Rectal smooth muscle tissue (tissue), 1 donor: ENCODE results near the gene BHLHE40.

Experiments
- H3K27ac ChIP-seq: one replicate; pipeline ENCODE4 v1.7.0; 2013; ENCODE audit warnings: low read depth, low read length, inconsistent platforms
- H3K27me3 ChIP-seq: one replicate; pipeline ENCODE4 v1.7.0; 2013; ENCODE audit warnings: low read length; ENCODE audit not compliant: control insufficient read depth, insufficient read depth
- H3K36me3 ChIP-seq: one replicate; pipeline ENCODE4 v1.7.0; 2013; ENCODE audit warnings: low read length; ENCODE audit not compliant: control insufficient read depth, insufficient read depth
- H3K4me1 ChIP-seq: one replicate; pipeline ENCODE4 v1.7.0; 2013; ENCODE audit warnings: low read length; ENCODE audit not compliant: control insufficient read depth, insufficient read depth
- H3K4me3 ChIP-seq: one replicate; pipeline ENCODE4 v1.7.0; 2013; ENCODE audit warnings: low read length
- H3K9ac ChIP-seq: one replicate; pipeline ENCODE4 v1.7.0; 2013; ENCODE audit warnings: low read length

BHLHE40 gene

DNA sequence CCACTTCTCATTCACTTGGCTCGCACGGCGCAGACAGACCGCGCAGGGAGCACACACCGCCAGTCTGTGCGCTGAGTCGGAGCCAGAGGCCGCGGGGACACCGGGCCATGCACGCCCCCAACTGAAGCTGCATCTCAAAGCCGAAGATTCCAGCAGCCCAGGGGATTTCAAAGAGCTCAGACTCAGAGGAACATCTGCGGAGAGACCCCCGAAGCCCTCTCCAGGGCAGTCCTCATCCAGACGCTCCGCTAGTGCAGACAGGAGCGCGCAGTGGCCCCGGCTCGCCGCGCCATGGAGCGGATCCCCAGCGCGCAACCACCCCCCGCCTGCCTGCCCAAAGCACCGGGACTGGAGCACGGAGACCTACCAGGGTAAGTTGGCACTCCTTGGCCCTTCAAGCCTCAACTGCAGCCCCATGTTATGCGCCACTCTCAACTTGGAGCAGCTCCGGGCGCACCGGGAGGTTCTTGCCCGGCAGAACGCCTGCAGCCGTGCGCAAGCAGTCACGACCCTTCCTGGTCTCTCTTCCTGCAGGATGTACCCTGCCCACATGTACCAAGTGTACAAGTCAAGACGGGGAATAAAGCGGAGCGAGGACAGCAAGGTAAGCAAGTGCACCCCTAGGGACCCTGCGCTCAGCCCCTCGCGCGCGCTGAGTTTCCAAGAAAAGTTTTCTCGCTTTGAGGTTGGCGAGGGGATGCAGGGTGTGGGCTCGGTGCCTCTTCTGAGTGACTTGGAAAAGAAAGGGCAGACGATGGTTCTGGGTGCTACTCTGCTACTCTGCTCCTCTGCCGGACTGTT is at the start of gene BHLHE40:
BHLHE40 (plus strand) TSS at position 10 of the 801 bp plus-strand sequence; CDS start at position 292, 282 bp downstream.
- Histone ChIP-seq H3K36me3 (peaks cover 20% of the 10 kb centered on the region), H3K4me3 (peak within 1 kb of the TSS; percentile 91), H3K9ac (peak within 1 kb of the TSS; percentile 89), H3K27me3 (no peaks in the 10 kb centered on the region), H3K4me1 (peaks cover 20% of the 10 kb centered on the region), H3K27ac (peak within 1 kb of the TSS; percentile 98)

- Histone ChIP-seq H3K27me3 (no peaks in the 10 kb centered on the region), H3K36me3 (no peaks in the 10 kb centered on the region), H3K9ac (no peak overlapping the region), H3K4me3 (no peak overlapping the region), H3K4me1 (no peaks in the 10 kb centered on the region), H3K27ac (no peak overlapping the region)
Measured at GRCh38 chr3:4930501-4930900, 48.7 kb upstream of the BHLHE40 start.

DNA sequence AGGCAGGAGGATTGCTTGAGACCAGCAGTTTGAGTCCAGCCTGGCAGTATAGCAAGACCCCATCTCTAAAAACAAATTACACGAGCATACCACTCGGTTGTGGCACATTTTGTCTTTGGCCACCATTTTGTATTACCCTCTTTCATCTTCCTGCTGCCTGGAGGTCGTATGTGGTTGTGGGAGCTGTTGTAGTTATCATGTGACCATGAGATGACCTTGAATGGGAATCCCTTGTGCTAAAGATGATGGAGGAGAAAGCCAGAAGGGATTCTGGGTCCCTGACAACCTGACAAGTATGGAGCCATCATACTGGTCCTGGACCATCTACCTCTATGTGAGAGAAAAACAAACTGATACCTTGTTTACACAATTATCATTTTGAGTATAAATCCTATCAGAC is 45.2 kb upstream of the BHLHE40 start:
- H3K36me3 ChIP-seq: no peaks in the 10 kb centered on the region
- no peak overlapping the region for H3K9ac ChIP-seq
- H3K4me3 ChIP-seq: no peak overlapping the region
- no peak overlapping the region for H3K27ac ChIP-seq
- H3K4me1 ChIP-seq: no peaks in the 10 kb centered on the region
- H3K27me3 ChIP-seq: no peaks in the 10 kb centered on the region

DNA sequence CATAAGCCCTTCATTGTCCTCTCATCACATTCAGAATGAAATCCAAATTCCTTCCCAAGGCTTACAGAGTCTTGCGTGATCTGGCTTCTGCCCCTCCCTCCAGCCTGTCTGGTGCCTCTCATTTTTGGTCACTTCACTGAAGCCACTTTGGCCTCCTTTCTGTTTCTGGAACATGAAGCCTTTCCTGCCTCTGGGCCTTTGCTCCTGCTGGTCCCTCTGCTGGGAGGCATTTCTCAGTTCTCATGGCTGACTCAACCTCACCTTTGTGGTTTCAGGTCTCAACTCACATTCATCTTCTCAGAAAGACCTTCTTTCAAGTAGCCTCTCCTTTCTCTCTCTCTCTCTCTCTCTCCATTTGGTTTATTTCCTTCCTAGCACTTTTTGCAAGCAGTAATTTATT is 43.9 kb upstream of the BHLHE40 start:
- Histone ChIP-seq H3K27ac (no peak overlapping the region), H3K36me3 (no peaks in the 10 kb centered on the region), H3K27me3 (no peaks in the 10 kb centered on the region), H3K9ac (no peak overlapping the region), H3K4me3 (no peak overlapping the region), H3K4me1 (no peaks in the 10 kb centered on the region)

GRCh38 chr3:4936982-4937614 is 42.1 kb upstream of the BHLHE40 start:
- H3K4me1 ChIP-seq: no peaks in the 10 kb centered on the region
- no peak overlapping the region for H3K27ac ChIP-seq
- H3K4me3 ChIP-seq: no peak overlapping the region
- H3K36me3 ChIP-seq: no peaks in the 10 kb centered on the region
- H3K27me3 ChIP-seq: no peaks in the 10 kb centered on the region
- no peak overlapping the region for H3K9ac ChIP-seq

- H3K27me3 ChIP-seq: no peaks in the 10 kb centered on the region
- no peak overlapping the region for H3K4me3 ChIP-seq
- no peak overlapping the region for H3K9ac ChIP-seq
- no peaks in the 10 kb centered on the region for H3K36me3 ChIP-seq
- H3K4me1 ChIP-seq: no peaks in the 10 kb centered on the region
- H3K27ac ChIP-seq: no peak overlapping the region
Measured at GRCh38 chr3:4938281-4938982, 40.8 kb upstream of the BHLHE40 start.

- Histone ChIP-seq H3K36me3 (no peaks in the 10 kb centered on the region), H3K27me3 (no peaks in the 10 kb centered on the region), H3K4me1 (no peaks in the 10 kb centered on the region), H3K9ac (no peak overlapping the region), H3K27ac (no peak overlapping the region), H3K4me3 (no peak overlapping the region)
Measured at GRCh38 chr3:4939276-4939675, 40.0 kb upstream of the BHLHE40 start.

DNA sequence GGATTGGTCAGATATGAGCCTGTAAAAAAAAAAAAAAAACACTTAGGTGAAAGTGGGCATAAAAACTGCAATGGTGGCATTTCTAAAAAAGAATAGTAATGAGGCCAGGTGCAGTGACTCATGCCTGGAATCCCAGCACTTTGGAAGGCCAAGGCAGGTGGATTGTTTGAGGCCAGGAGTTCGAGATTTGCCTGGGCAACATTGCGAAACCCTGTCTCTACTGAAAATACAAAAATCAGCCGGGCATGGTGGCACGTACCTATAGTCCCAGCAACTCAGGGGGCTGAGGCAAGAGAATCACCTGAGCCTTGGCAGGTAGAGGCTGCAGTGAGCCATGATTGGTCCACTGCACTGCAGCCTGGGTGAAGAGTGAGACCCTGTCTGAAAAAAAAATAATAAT is 38.3 kb upstream of the BHLHE40 start:
- Histone ChIP-seq H3K4me1 (no peaks in the 10 kb centered on the region), H3K9ac (no peak overlapping the region), H3K27ac (no peak overlapping the region), H3K27me3 (no peaks in the 10 kb centered on the region), H3K4me3 (no peak overlapping the region), H3K36me3 (no peaks in the 10 kb centered on the region)

DNA sequence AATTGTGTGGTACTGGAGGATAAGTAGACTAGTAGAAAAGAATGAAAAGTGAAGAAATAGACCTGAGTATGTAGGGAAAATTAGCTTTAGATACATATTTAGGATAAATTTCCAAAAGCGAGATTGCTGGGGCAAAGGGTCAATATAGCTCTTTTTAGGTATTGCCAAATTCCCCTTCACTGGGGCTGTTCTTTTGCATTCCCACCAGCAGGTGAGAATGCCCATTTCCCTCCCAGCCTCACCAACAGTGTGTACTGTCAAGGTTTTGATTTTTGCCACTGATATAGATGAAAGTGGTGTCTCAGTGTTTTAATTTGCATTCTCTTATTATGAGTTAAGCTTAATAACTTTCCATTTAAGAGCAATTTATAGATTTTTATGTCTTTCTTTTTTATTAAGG is 35.7 kb upstream of the BHLHE40 start:
- Histone ChIP-seq H3K4me1 (no peaks in the 10 kb centered on the region), H3K36me3 (no peaks in the 10 kb centered on the region), H3K9ac (no peak overlapping the region), H3K27me3 (no peaks in the 10 kb centered on the region), H3K27ac (no peak overlapping the region), H3K4me3 (no peak overlapping the region)

- Histone ChIP-seq H3K4me3 (no peak overlapping the region), H3K36me3 (no peaks in the 10 kb centered on the region), H3K4me1 (no peaks in the 10 kb centered on the region), H3K9ac (no peak overlapping the region), H3K27me3 (no peaks in the 10 kb centered on the region), H3K27ac (no peak overlapping the region)
Measured at GRCh38 chr3:4945324-4945723, 33.9 kb upstream of the BHLHE40 start.

DNA sequence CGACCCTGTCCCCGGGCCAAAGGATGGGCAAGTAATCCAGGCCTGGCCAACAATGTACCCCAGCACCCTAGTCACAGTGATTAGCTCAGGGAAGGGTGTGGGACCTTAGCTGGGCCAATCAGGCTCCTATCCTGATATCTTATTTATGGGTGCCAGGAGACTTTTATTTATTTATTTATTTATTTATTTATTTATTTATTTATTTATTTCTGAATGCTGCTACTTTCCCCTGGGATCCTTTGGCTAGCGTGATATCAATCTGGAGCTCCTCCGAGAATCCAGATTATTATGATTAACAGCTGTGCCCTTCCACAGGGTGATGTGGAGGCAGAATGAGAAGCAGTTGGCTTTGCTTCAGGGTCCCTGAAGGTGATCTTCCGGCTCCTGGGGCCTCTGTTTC is 32.2 kb upstream of the BHLHE40 start:
- Histone ChIP-seq H3K9ac (no peak overlapping the region), H3K4me3 (no peak overlapping the region), H3K36me3 (no peaks in the 10 kb centered on the region), H3K27me3 (no peaks in the 10 kb centered on the region), H3K27ac (no peak overlapping the region), H3K4me1 (no peaks in the 10 kb centered on the region)

GRCh38 chr3:4948395-4948794 is 30.8 kb upstream of the BHLHE40 start:
- no peak overlapping the region for H3K27ac ChIP-seq
- H3K27me3 ChIP-seq: no peaks in the 10 kb centered on the region
- H3K36me3 ChIP-seq: no peaks in the 10 kb centered on the region
- no peaks in the 10 kb centered on the region for H3K4me1 ChIP-seq
- H3K9ac ChIP-seq: no peak overlapping the region
- H3K4me3 ChIP-seq: no peak overlapping the region
